Tibial artery (tissue), 4 donors: Measurements from ENCODE around the gene NEGR1.

Experiments
- DNase-seq, 2 donors: peaks; one replicate each; pipeline ENCODE4 v3.0.0-alpha.2; 2019
- H3K27ac ChIP-seq, 2 donors: fragments of 200-600 bp; sonication (generic) in 1 of 2; 1 replicate in 1 of 2; 2 replicates in 1 of 2; pipeline ENCODE4 v1.5.1; 2018 to 2019; ENCODE audit warnings: mild to moderate bottlenecking in 1 of 2
- H3K27me3 ChIP-seq, 2 donors: fragments of 200-600 bp; sonication (generic) in 1 of 2; one replicate each; pipeline versions ENCODE4 v1.5.1 to v1.6.0; 2016 to 2019
- H3K36me3 ChIP-seq, 3 donors: fragments of 200-600 bp; sonication (generic) in 2 of 3; one replicate each; pipeline ENCODE4 v1.5.1; 2016 to 2019; ENCODE audit warnings: mild to moderate bottlenecking in 2 of 3
- H3K4me1 ChIP-seq, 4 donors: fragments of 200-600 bp; sonication (generic) in 2 of 4; 1 replicate in 3 of 4; 2 replicates in 1 of 4; pipeline ENCODE4 v1.5.1; 2016 to 2019
- H3K4me3 ChIP-seq, 2 donors: fragments of 200-600 bp; sonication (generic) in 1 of 2; 1 replicate in 1 of 2; 2 replicates in 1 of 2; pipeline ENCODE4 v1.5.1; 2018 to 2019; ENCODE audit warnings: mild to moderate bottlenecking in 2 of 2
- H3K9me3 ChIP-seq, 3 donors: fragments of 200-600 bp; sonication (generic) in 1 of 3; one replicate each; pipeline ENCODE4 v1.5.1; 2016 to 2019
- CTCF ChIP-seq, 2 experiments: fragments of 200-600 bp in 1 of 2; fragments of 450-650 bp in 1 of 2; IDR thresholded peaks; one replicate each; pipeline ENCODE4 v1.5.1; 2017 to 2019; ENCODE audit warnings: antibody characterized with exemption in 2 of 2, mild to moderate bottlenecking in 1 of 2, moderate library complexity in 1 of 2
- intact Hi-C: fragments of 100-400 bp; cut with DNase I; formaldehyde crosslinking; loops from one replicate; pipeline ENCODE4 v1.15.0; 2023; ENCODE audit warnings: low total_unique reads

The NEGR1 gene

GRCh38 chr1:71565831-71566230 lies 716.5 kb downstream of the NEGR1 start:
- no peaks in the 10 kb centered on the region for H3K9me3 ChIP-seq
- TF ChIP-seq CTCF (IDR thresholded peaks at IDR 0.05) = no peak

GRCh38 chr1:71565262-71565661 lies 717.1 kb downstream of the NEGR1 start:
- DNase-seq = no peak
- intact Hi-C loops = no loop called here
- no peaks in the 10 kb centered on the region for H3K27me3 ChIP-seq
- H3K4me3 ChIP-seq = no peak overlapping the region
- H3K36me3 ChIP-seq = no peaks in the 10 kb centered on the region
- no peak overlapping the region for H3K27ac ChIP-seq
- TF ChIP-seq CTCF (IDR thresholded peaks at IDR 0.05) = no peak
- H3K4me1 ChIP-seq = peaks cover 0 to 35% (median 8%) of the 10 kb centered on the region in 4 donors
- no peaks in the 10 kb centered on the region for H3K9me3 ChIP-seq

More at GRCh38 chr1:71565831-71566230, 716.5 kb downstream of the NEGR1 start:
- no peak overlapping the region for H3K4me3 ChIP-seq
- H3K27ac ChIP-seq = no peak overlapping the region
- peaks cover 0 to 33% (median 8%) of the 10 kb centered on the region in 4 donors for H3K4me1 ChIP-seq
- H3K27me3 ChIP-seq = no peaks in the 10 kb centered on the region
- DNase-seq = no peak
- intact Hi-C loops = no loop called here
- H3K36me3 ChIP-seq = no peaks in the 10 kb centered on the region

GRCh38 chr1:71562298-71562697 lies 720.0 kb downstream of the NEGR1 start:
- no peak for DNase-seq

GRCh38 chr1:71561729-71562128 lies 720.6 kb downstream of the NEGR1 start:
- intact Hi-C loops = no loop called here
- no peaks in the 10 kb centered on the region for H3K36me3 ChIP-seq
- H3K4me1 ChIP-seq = peaks cover 0 to 35% (median 8%) of the 10 kb centered on the region in 4 donors
- no peak for DNase-seq
- peak overlapping the region; percentile 15 to 57 for H3K27ac ChIP-seq
- no peak for TF ChIP-seq CTCF (IDR thresholded peaks at IDR 0.05)
- no peak overlapping the region for H3K4me3 ChIP-seq
- no peaks in the 10 kb centered on the region for H3K27me3 ChIP-seq
- H3K9me3 ChIP-seq = no peaks in the 10 kb centered on the region

More at GRCh38 chr1:71562298-71562697, 720.0 kb downstream of the NEGR1 start:
- no peaks in the 10 kb centered on the region for H3K36me3 ChIP-seq
- H3K4me1 ChIP-seq = peaks cover 0 to 35% (median 8%) of the 10 kb centered on the region in 4 donors
- no peak for TF ChIP-seq CTCF (IDR thresholded peaks at IDR 0.05)
- no peaks in the 10 kb centered on the region for H3K9me3 ChIP-seq
- H3K4me3 ChIP-seq = no peak overlapping the region
- intact Hi-C loops = no loop called here
- no peaks in the 10 kb centered on the region for H3K27me3 ChIP-seq
- H3K27ac ChIP-seq = peak overlapping the region in 1 of 2 donors; percentile 57

- intact Hi-C loops = no loop called here
- DNase-seq = no peak
- peaks cover 0 to 35% (median 8%) of the 10 kb centered on the region in 4 donors for H3K4me1 ChIP-seq
- H3K27me3 ChIP-seq = no peaks in the 10 kb centered on the region
- peak overlapping the region; percentile 15 to 57 for H3K27ac ChIP-seq
- TF ChIP-seq CTCF (IDR thresholded peaks at IDR 0.05) = no peak
- no peaks in the 10 kb centered on the region for H3K9me3 ChIP-seq
- no peaks in the 10 kb centered on the region for H3K36me3 ChIP-seq
- H3K4me3 ChIP-seq = no peak overlapping the region
Observed at GRCh38 chr1:71561206-71561605, 721.1 kb downstream of the NEGR1 start.

GRCh38 chr1:71559880-71560279 lies 722.5 kb downstream of the NEGR1 start:
- peaks cover 0 to 29% (median 8%) of the 10 kb centered on the region in 4 donors for H3K4me1 ChIP-seq
- TF ChIP-seq CTCF (IDR thresholded peaks at IDR 0.05) = no peak
- DNase-seq = no peak
- no peaks in the 10 kb centered on the region for H3K36me3 ChIP-seq
- H3K4me3 ChIP-seq = no peak overlapping the region
- intact Hi-C loops = no loop called here
- no peak overlapping the region for H3K27ac ChIP-seq
- no peaks in the 10 kb centered on the region for H3K27me3 ChIP-seq
- H3K9me3 ChIP-seq = no peaks in the 10 kb centered on the region
